GM19043 (cell line): ENCODE results near the gene SMIM45.

ENCODE experiments used
- ATAC-seq: cut with Tn5 transposase; IDR thresholded peaks from one replicate; pipeline ENCODE4 v1.9.1; 2021; ENCODE audit warnings: low read depth; ENCODE audit not compliant: unreplicated experiment

SMIM45 gene

GRCh38 chr22:41966225-41966606 lies 14.3 kb downstream of the SMIM45 start:
- no peak for ATAC-seq

GRCh38 chr22:41966607-41967240 lies 14.8 kb downstream of the SMIM45 start:
- no peak for ATAC-seq

- no peak for ATAC-seq
These were observed 16.7 kb downstream of the SMIM45 start for GRCh38 chr22:41968601-41969000.

GRCh38 chr22:41969110-41969646 lies 17.2 kb downstream of the SMIM45 start, which contains the start of gene SEPTIN3:
Gene SEPTIN3, plus strand, starts transcription at chr22:41969443. Its CDS starts 2,050 bp downstream, at chr22:41971493.
- ATAC-seq = no peak

- no peak for ATAC-seq
These were observed 18.7 kb downstream of the SMIM45 start for GRCh38 chr22:41970601-41971000.

GRCh38 chr22:41971431-41971830 lies 19.5 kb downstream of the SMIM45 start:
- ATAC-seq = no peak

- ATAC-seq = no peak
These were observed 22.8 kb downstream of the SMIM45 start for GRCh38 chr22:41974691-41975290.

GRCh38 chr22:41975299-41976069 lies 23.5 kb downstream of the SMIM45 start:
- no peak for ATAC-seq

- ATAC-seq = no peak
These were observed 24.3 kb downstream of the SMIM45 start for GRCh38 chr22:41976070-41976901.

- ATAC-seq = no peak
These were observed 25.1 kb downstream of the SMIM45 start for GRCh38 chr22:41976961-41977566.

GRCh38 chr22:41978732-41979131 lies 26.8 kb downstream of the SMIM45 start:
- ATAC-seq = no peak

GRCh38 chr22:41979423-41980250 lies 27.7 kb downstream of the SMIM45 start:
- ATAC-seq = no peak

GRCh38 chr22:41982865-41983264 lies 30.9 kb downstream of the SMIM45 start:
- no peak for ATAC-seq

GRCh38 chr22:41983513-41984405 lies 31.8 kb downstream of the SMIM45 start:
- no peak for ATAC-seq

- no peak for ATAC-seq
These were observed 35.3 kb downstream of the SMIM45 start for GRCh38 chr22:41987276-41987675.

- ATAC-seq = no peak
These were observed 37.3 kb downstream of the SMIM45 start for GRCh38 chr22:41989246-41989645.

- no peak for ATAC-seq
These were observed 39.2 kb downstream of the SMIM45 start for GRCh38 chr22:41991111-41991510.

- no peak for ATAC-seq
These were observed 40.5 kb downstream of the SMIM45 start for GRCh38 chr22:41992496-41992895.
